Amygdala (tissue), 56 donors: ENCODE data around the gene DACT2.
"Not testable (repeated sequence)": the region's sequence is repeated elsewhere in the genome, so short reads cannot be mapped to it uniquely, and the experiment has no call there.

Experiments used
- DNase-seq, 56 donors: peaks; one replicate each; lab custom pipeline; 2025; lab: John Stamatoyannopoulos, UW

Gene DACT2

DNA sequence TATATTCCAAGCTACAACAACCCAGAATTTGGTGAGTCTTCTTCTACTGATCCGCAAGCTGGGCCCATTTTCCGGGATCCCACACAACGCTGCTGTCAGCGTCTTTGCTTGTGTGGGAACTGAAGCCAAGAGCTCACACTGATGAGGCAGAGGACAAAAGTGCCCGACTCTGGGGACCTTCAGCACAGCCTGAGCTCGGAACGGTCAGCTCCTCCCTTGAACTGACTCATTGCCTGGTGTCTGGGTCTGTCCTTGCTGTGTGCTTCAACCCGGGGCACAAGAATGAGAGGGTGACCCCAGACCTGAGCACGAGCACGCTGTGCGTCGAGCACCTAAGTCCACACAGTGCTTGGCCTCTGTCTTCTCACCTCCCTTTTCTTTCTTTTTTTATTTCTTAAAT, 33.5 kb downstream of the DACT2 start:
- no peak for DNase-seq

DNA sequence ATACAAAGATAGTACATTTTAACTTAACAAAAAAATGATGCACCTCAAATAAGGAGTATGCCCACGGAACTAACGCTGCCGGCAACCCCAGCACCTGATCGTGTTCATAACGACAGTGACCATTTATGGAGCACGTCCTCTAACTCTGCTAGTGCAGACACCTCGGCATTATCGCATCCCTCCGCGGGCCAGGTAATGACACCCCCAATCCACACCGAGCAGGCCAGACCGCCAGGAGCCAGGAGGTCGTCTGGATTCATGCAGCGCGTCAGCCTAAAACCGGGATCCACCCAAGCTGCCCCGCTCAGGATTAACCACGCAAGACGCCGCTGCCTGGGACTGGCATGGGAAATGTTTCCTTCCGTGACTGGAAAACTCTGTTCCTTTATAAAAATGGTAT, 34.1 kb downstream of the DACT2 start:
- DNase-seq = no peak

DNA sequence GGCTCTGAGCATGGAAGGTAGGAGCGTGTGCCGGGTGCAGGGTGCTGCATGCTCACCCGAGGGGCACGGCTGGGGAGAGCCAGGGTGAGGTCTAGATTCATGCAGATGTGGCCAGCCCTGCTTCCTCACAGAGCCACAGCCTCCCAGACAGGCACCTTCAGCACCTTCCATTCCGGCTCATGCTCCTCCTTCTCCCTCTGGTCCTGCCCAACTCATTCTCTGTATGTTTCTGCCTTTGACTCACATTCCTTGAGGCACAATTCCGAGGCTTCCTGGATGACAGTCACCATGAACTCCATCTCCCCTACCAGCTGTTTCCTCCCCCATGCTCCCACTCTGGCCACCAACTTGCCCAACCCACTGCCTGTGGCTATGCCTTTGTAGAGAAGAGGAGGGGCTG, 35.4 kb downstream of the DACT2 start:
- no peak for DNase-seq

DNA sequence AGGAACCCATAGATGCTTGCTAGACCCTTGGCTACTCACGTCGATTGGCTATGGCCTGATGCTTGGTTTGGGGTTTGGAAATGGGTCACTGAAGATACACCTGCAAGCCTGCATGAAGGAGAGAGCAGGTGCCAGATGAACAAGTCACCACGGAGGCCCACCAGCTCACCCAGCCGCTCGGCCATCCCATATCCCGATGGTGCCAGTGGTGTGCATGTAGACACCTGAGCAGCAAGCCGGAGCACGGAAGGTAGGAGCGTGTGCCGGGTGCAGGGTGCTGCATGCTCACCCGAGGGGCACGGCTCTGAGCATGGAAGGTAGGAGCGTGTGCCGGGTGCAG, 35.9 kb downstream of the DACT2 start:
- DNase-seq = no peak

DNA sequence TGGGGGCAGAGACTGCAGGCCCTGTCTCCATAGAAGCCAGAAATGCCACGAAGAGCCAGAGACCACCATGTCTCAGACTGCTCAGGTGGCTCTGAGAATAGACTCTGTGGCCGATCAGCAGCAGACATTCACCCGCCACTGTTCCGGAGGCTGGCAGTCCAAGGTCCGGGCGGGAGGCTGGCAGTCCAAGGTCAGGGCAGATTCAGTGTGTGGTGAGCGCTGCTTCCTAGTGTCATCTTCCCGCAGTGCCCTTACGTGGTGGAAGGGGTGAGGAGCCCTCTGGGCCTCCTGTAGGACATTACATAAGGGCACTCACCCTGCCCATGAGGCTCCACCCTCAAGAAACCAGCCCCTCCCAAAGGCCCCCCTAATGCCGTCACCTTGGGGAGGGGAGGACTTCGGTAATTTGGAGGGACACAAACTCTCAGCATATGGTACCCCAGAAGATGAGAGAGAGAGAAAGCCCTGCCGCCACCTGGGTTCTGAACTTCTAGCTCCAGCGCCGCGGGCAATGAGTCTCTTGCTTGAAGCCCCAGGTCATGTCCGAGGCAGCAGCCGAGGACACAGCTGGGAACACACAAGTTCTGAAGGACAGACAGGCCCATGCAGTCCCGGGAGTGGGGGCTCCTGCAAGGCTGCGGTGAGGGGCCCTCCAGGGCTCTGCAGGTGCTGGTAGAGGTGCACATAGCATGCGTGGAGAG, 36.4 kb downstream of the DACT2 start:
- no peak for DNase-seq

DNA sequence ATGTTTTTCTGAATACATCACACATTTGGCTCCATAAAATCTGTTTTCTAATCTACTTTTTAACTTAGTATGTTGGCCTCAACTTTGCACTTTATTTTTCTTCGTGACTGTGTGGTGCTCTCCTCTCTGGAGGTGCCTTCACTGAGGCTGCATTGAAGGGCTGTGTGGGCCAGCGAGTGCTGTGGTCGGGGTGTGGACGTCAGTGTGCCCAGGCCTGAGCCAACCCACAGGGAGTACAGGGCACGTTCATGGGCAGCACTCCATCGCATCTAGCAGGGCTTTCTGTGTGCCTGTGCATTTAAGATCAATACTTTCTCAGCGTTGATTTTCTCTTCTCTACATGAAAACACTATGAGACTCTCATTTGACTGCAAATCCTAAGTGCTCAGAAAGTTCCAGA, 37.8 kb downstream of the DACT2 start:
- DNase-seq = no peak

DNA sequence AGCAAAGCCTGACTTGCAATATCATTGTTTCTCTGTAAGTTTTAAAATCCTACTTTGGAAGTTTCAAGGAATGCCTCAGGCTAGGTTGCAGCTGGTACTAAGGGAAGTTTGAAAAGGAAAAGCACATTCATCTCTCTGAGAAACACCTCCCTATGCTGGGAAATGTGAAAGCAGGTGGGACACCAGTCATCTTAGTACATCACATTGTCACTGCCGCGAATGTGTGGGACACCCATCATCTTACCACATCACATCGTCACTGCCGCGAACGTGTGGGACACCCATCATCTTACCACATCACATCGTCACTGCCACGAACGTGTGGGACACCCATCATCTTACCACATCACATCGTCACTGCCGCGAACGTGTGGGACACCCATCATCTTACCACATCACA, 38.3 kb downstream of the DACT2 start:
- not testable (repeated sequence) for DNase-seq

DNA sequence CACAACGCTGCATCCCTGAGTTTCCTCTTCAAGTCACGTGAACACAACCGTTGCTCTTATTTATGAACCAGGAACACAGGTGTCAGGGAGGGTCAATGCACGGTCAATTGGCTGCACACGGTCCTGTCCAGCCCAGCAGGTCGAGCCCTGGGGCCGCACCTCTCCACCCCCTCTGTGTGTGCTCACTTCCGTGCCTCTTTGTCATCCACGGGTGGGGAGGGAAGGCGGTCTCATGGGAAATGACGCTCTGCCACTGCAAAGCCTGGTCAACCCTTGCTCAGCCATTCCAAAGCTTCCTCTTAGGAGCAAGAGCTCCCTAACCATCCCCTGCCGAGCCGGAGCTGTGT, 38.7 kb downstream of the DACT2 start:
- DNase-seq = no peak

DNA sequence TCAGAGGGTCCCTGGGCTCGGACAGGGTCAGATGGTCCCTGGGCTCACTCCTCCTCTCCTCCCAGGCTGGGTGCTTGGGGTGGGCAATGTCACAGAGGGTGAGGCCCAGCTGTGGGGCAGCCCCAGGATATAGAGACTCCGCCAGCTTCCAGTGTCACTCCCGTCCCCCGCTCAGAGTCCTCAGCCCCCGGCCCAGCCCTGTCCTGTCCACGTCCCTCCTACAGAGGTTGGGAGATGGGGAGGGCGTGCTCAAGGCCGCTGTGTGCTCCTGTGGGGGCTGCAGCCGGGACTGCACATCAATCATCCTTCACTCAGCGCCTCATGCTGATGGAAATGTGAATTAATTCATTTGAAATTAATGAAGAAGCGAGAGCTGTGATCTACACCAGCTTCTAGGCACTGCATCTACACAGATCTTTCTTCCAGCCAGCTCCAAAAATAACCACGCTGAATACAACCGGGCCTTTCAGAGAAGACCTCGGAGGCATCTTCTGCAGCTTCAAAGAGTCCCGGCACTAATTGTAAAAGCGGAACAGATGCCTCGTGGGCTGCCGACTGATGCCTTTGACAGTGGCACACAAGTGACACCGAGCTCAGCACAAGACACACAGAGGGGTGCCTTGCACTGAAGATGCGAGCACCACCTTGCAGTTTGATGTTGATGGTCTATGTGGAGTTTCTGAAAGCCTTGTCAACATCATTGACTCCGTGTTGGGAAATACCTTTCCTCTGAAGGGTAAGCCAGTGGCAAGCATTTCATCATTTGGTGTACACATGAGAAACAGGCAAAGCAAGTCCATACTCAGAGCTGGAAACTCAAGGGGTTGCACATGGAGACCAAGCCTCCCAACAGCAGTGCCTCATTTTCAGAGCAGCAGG, 39.3 kb downstream of the DACT2 start:
- DNase-seq = peak in 4 of 56 donors; percentile 9 to 27 (median 26)

DNA sequence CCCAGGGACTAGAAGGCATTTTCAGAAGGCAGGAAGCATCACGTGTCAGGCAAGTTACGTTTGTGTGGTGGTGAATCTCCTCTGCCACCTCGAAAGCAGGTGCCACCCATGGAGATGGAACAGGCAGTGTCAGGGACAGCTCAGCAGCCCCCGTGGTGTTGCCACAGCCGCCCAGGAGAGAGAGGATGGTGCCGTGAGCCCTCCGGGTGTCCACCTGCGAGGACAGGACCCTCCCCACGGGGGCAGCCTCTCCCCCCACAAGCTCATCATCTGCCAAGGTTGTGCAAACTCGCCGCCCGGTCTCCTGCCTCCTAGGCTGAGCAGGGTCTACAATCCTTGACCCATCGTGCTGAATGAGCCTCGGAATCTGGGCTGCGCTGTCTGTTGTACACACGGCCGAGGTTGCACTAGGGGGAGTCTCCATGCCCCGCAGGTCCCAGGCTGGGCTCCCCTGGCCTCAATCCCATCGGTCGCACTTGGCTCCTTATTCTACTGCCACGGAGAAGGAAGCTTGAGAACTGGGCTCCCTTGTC, 40.1 kb downstream of the DACT2 start:
- no peak for DNase-seq

DNA sequence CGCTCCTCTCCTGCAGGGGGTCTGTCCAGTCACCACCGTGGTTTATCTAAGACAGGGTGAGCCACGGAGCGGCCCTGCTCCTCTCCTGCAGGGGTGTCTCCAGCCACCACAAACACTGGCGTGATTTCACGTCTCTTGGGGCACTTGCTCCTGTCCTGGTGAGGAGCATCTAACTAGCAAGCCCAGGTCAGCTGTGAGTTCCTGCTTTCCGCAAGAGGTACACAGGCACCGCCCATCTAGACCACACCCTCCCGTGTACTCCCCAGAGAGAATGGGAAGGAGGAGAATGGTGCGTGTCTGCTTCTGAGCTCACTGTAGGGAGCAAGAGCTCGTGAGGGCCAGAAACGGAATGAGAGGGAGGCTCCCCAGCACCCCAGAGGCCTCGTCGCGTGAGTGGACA, 40.7 kb downstream of the DACT2 start:
- DNase-seq = no peak

DNA sequence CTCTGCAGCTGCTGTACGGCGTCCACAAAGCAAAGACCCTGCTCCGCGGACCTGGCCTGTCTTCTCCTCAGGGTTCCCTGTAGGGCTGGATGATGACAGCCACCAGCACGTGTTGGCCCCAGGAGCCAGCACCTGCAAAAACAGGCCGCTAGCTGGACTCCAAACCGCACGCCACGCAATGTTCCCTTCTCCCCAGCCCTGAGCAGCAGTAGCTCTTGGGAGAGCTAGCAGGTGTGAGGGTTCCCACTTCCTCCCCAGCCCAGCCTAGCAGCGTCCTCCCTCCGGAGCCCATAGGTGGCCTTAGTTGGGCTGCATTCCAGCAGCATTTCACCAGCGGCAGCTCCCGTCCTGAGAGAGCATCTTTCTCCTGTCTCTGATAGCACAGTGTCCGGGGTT, 42.3 kb downstream of the DACT2 start:
- DNase-seq = no peak

DNA sequence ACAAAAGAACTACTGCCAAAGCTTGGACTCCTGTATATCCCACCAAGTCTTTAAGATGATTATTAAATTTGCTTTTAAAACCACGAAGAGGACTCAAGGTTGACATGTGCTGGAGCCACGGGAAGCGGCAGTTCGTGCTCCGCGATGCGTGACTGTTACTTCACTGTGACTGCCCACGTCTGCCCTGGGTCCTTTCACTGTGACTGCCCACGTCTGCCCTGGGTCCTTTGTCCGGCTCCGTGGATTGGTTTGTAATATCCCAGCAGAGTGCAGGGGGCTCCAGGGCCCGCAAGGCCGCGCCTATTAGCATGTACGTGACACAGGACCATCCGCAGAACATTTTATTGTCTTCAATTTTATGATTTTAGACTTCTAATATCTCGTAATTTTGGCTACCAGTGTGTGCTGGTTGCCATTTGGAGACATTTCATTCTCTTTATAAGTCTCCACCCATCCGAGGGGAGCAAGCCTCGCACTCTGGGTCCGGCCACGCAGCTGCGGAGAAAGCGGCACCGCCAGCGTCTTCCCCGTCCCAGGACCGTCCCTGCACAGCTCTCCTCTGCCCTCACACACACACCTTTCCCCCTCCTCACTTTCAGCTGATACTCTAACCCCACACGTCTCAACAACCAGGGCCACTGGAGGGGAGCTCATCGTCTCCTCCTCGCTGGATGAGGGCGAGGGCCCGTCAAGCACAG, 42.9 kb downstream of the DACT2 start:
- no peak for DNase-seq

DNA sequence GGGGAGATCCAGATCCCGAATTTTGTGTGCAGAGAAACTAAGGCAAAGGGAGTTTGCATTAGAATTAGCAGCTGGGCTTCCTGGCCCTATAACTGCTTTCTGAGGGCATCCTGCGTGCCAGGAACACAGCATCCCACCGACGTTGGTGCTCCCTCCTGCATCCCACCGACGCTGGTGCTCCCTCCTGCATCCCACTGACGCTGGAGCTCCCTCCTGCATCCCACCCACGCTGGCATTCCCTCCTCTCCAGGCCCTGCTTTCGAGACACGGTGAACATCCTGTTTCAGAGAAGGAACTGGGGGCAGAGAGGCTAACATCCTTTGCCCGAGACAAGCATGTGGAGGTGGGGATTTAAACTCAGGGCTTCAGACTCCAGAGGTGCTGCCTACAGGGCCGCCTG, 44.4 kb downstream of the DACT2 start:
- DNase-seq = no peak

DNA sequence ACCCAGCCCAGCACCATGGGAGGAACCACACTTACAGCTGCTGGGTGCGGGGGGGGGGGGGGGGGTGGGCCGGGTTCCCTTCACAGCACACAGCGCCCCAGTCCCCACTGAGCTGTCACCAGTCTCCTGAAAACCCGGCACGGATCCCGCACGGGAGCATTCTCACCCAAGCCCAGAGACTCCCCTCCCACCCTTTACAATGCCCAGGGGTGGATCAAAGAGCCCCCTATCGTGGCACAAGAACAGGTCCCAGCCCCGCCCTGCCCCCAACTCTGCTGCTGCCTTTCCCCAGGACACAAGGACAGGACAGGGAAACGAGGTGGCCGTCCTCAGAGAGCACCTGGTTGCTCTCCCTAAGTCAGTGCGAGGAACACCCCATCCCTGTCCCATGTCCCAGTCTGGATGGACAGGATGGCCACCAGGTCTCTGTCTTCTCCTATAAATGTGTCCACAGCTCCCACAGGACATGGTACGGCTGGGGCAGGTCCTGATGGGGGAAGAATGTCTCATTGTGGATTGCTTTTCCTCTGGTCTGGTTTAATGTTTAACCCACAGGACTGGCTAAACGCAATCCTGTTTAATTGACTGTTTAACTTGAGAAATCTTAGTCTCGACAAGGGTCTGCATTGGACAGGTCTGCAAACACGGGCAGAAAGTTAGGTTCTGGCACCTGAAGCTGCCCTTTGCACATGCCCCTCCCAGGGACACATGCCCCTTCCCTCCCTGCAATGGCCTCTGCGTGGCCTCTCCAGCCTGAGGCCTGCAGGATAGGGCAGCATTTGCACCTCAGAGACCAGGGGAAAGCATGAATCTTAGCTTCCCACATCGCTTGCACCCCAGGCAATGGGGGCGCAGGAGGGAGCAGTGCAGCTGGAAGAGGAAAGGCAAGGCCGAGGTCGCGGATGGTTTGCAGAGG, 45.3 kb downstream of the DACT2 start:
- DNase-seq = no peak

DNA sequence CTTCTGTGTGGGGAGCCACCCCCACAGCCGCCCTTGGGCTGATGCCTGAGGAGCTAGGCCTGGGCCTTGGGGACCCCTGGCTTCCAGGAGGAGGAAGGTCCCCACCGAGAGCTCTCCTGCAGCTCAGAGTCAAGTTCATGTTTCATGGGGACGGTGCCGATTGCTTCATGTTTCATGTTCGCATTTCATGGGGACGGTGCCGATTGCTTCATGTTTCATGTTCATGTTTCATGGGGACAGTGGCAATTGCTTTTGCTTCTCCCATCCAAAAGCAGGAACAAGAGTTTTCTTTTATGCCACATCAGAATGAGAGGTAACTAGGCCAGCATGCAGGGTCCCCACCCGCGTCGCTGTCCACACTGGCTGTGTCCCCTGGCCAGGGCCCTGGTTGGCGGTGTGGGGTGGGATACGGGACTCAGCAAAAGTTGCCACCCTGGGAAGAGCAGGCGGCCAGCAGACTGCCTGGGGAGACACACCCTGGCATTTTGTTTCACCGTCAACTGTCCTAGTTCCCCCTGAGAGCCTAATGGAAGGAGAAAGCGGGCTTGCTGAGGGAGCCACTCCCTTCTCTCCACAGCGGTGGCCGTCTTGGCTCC, 46.0 kb downstream of the DACT2 start:
- no peak for DNase-seq

DNA sequence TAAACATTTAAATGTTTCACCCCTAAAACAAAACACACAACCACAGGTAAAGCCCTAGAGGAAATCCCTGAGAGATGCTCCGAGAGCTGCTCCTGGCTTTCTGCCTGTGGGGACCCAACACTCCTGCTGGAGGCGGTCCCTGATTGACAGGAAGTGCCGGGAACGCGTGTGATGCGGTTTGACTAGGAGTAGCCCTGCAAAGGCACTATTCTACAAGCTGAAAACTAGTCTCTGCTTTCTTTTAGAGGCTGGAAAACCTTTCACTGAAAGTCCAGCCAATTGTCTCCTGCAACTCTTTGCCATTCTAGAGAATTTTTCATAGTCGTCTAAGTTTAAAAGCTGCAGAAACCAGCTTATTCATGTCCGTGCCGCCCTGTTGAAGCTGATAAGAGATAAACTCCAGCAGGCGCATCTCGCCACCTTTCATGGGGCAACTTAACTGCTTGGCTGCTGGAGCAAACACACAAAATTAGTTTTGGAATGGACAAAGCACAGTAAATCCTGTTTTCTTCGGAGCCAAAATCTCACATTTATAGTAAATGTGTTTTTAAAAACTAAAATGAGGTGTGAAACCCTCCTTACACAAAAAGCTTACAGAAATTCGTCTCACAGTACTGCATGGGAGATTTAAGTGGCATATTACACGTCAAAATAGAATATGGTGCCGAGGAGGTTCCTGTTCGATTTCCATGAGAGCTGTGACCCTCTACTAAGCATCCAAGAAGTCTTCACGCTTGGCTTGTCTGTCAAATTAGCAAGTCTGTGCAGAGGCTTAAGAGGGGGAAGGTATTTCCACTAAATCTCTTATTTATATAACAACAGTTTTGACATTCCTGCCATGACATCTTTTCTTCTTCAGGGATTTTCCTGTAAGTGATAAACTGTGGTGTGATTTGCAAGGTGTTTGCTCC, 46.9 kb downstream of the DACT2 start:
- no peak for DNase-seq

DNA sequence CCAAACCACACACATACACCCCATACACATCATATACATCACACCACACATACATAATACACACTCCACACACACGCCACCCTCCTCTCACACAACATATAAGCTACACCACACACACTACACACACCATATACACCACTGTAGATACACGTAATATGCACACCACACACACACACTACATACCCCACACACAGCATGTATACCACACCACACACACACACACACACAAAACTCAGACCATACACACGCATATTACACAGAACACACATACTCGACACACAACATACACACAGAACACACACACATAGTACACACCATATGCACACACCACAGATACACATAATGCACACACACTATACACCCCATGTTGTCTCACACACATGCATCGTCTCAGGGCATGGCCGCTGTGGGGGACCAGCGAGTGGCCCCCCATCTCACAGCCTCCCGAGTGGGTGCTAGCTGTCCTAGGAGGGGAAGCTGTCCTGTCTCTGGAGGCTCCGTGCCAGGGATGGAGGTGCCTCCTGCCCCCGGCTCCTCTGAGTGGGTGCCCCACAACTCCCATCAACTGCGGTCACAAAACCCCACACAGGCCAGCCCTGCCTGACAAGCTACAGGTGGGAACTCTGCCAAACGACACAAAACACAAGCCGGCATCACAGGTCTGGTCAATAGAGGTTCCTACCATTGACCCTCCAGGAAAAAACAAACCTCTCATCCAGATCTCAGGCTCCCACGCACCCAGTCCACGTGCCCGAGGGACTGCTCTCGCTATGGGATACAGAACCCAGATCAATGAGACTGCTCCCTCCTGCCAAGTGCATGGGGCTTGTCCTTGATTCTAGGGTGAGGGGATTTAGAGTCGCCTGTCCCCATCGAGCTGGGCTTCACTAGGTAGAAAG, 49.1 kb downstream of the DACT2 start:
- no peak for DNase-seq
